Fibroblast of lung (primary cell): ENCODE results near the gene CCDC88C. TPM values are rescaled to one million over a fixed set of nuclear protein-coding genes. Genes with fewer than 3 reads are reported as not detected.

ENCODE experiments used
- DNase-seq, 2 donors: peaks; one replicate each; pipeline versions ENCODE4 v3.0.0 to v3.0.0-alpha.2; 2010; ENCODE audit warnings: low read depth in 2 of 2
- H2AFZ ChIP-seq: 2 replicates; pipeline ENCODE4 v1.5.1; 2012; ENCODE audit warnings: low read length, control low read depth, inconsistent platforms
- H3K27ac ChIP-seq: 2 replicates; pipeline ENCODE4 v1.5.1; 2011; ENCODE audit warnings: low read length, control low read depth; ENCODE audit not compliant: insufficient read depth
- H3K27me3 ChIP-seq: 2 replicates; pipeline ENCODE4 v1.5.1; 2011; ENCODE audit warnings: mild to moderate bottlenecking, low read length; ENCODE audit not compliant: control insufficient read depth, insufficient read depth
- H3K36me3 ChIP-seq: 2 replicates; pipeline ENCODE4 v1.5.1; 2011; ENCODE audit warnings: low read length; ENCODE audit not compliant: control insufficient read depth, insufficient read depth
- H3K4me1 ChIP-seq: 2 replicates; pipeline ENCODE4 v1.5.1; 2011; ENCODE audit warnings: low read length; ENCODE audit not compliant: control insufficient read depth, insufficient read depth; ENCODE audit errors: extremely low read depth
- H3K4me2 ChIP-seq: 2 replicates; pipeline ENCODE4 v1.5.1; 2011; ENCODE audit warnings: low read length, control low read depth; ENCODE audit not compliant: insufficient read depth; ENCODE audit errors: extremely low read depth
- H3K4me3 ChIP-seq, 4 experiments: fragments of 200-600 bp in 1 of 4; sonication (generic) in 1 of 4; replicated peaks in 1 of 4; 2 replicates each; pipeline ENCODE4 v1.5.1; 2011 to 2016; ENCODE audit warnings: low read length in 4 of 4, low read depth in 3 of 4, mild to moderate bottlenecking in 3 of 4, control low read depth in 2 of 4, inconsistent platforms in 1 of 4, mixed read lengths in 1 of 4; ENCODE audit not compliant: insufficient read depth in 1 of 4; ENCODE audit errors: control extremely low read depth in 1 of 4
- H3K79me2 ChIP-seq: 2 replicates; pipeline ENCODE4 v1.5.1; 2012; ENCODE audit warnings: mild to moderate bottlenecking, low read length, inconsistent platforms; ENCODE audit not compliant: control insufficient read depth, insufficient read depth
- H3K9ac ChIP-seq: 2 replicates; pipeline ENCODE4 v1.5.1; 2011; ENCODE audit warnings: mild to moderate bottlenecking, low read length, control low read depth; ENCODE audit not compliant: insufficient read depth
- H3K9me3 ChIP-seq: 2 replicates; pipeline ENCODE4 v1.5.1; 2012; ENCODE audit warnings: low read depth, low read length; ENCODE audit not compliant: control insufficient read depth, insufficient read depth
- H4K20me1 ChIP-seq: 2 replicates; pipeline ENCODE4 v1.5.1; 2011; ENCODE audit warnings: low read length; ENCODE audit not compliant: control insufficient read depth, insufficient read depth; ENCODE audit errors: extremely low read depth
- CTCF ChIP-seq, 2 donors: IDR thresholded peaks in 1 of 2; conservative IDR thresholded peaks in 1 of 2; 1 replicate in 1 of 2; 2 replicates in 1 of 2; pipeline ENCODE4 v1.5.1; 2011 to 2012; ENCODE audit warnings: low read length in 2 of 2, control low read depth in 1 of 2, inconsistent platforms in 1 of 2, low read depth in 1 of 2, mild to moderate bottlenecking in 1 of 2
- EZH2 ChIP-seq: IDR thresholded peaks from 2 replicates; pipeline ENCODE4 v1.5.1; 2012; ENCODE audit warnings: low read length, control low read depth, mild to moderate bottlenecking; ENCODE audit errors: missing control alignments
- polyA plus RNA-seq, 2 donors: library from polyadenylated mRNA; depleted of rRNA in 1 of 2; stranded (reverse) in 1 of 2; unstranded in 1 of 2; fragments of >200 nt; gene quantifications; 2 replicates each; pipeline ENCODE4 v1.2.1, GENCODE V29; 2011 to 2012; ENCODE audit warnings: missing spikeins in 1 of 2
- total RNA-seq: library from RNA; depleted of rRNA; stranded (reverse); fragments of >200 nt; gene quantifications from 2 replicates; pipeline ENCODE4 v1.2.1, GENCODE V29; 2014

Gene CCDC88C
- total and polyA plus RNA-seq, 2 donors (not counting 1 experiment from before 2014, with no cell fraction given): 0.02 to 0.17 TPM

- no peaks in the 10 kb centered on the region for H4K20me1 ChIP-seq
- no peak overlapping the region for H3K27ac ChIP-seq
- TF ChIP-seq CTCF (conservative IDR thresholded peaks at IDR 0.05 in 1 of 2, IDR thresholded peaks at IDR 0.05 in 1 of 2; ENCODE audit: low read depth in 1 of 2, low read length in 2 of 2): no peak
- no peak for TF ChIP-seq EZH2
- H3K4me2 ChIP-seq: no peak overlapping the region
- no peak for DNase-seq
- H3K27me3 ChIP-seq: no peaks in the 10 kb centered on the region
- no peaks in the 10 kb centered on the region for H3K36me3 ChIP-seq
- no peak overlapping the region for H2AFZ ChIP-seq
- no peak overlapping the region for H3K9ac ChIP-seq
- H3K79me2 ChIP-seq: no peaks in the 10 kb centered on the region
- no peaks in the 10 kb centered on the region for H3K9me3 ChIP-seq
- H3K4me3 ChIP-seq: no peak overlapping the region
- no peaks in the 10 kb centered on the region for H3K4me1 ChIP-seq
Observed at GRCh38 chr14:91385697-91386096, 31.9 kb downstream of the CCDC88C start.

- H3K27ac ChIP-seq: no peak overlapping the region
- H2AFZ ChIP-seq: no peak overlapping the region
- no peak overlapping the region for H3K9ac ChIP-seq
- H3K79me2 ChIP-seq: no peaks in the 10 kb centered on the region
- no peaks in the 10 kb centered on the region for H4K20me1 ChIP-seq
- no peak for TF ChIP-seq EZH2
- no peak for TF ChIP-seq CTCF (conservative IDR thresholded peaks at IDR 0.05 in 1 of 2, IDR thresholded peaks at IDR 0.05 in 1 of 2; ENCODE audit: low read depth in 1 of 2, low read length in 2 of 2)
- H3K27me3 ChIP-seq: no peaks in the 10 kb centered on the region
- H3K4me2 ChIP-seq: no peak overlapping the region
- H3K36me3 ChIP-seq: no peaks in the 10 kb centered on the region
- no peaks in the 10 kb centered on the region for H3K4me1 ChIP-seq
- DNase-seq: no peak
- no peak overlapping the region for H3K4me3 ChIP-seq
- H3K9me3 ChIP-seq: no peaks in the 10 kb centered on the region
Observed at GRCh38 chr14:91385224-91385623, 32.4 kb downstream of the CCDC88C start.

GRCh38 chr14:91383439-91383838 is 34.2 kb downstream of the CCDC88C start:
- H3K27me3 ChIP-seq: no peaks in the 10 kb centered on the region
- H3K4me2 ChIP-seq: no peak overlapping the region
- H2AFZ ChIP-seq: no peak overlapping the region
- no peak overlapping the region for H3K4me3 ChIP-seq
- H3K9ac ChIP-seq: no peak overlapping the region
- H3K4me1 ChIP-seq: no peaks in the 10 kb centered on the region
- no peaks in the 10 kb centered on the region for H3K79me2 ChIP-seq
- H3K9me3 ChIP-seq: no peaks in the 10 kb centered on the region
- TF ChIP-seq EZH2: no peak
- TF ChIP-seq CTCF (conservative IDR thresholded peaks at IDR 0.05 in 1 of 2, IDR thresholded peaks at IDR 0.05 in 1 of 2; ENCODE audit: low read depth in 1 of 2, low read length in 2 of 2): no peak
- no peaks in the 10 kb centered on the region for H3K36me3 ChIP-seq
- no peak overlapping the region for H3K27ac ChIP-seq
- DNase-seq: no peak
- no peaks in the 10 kb centered on the region for H4K20me1 ChIP-seq
